NB4 (cell line): Measurements from ENCODE around the gene RAB11A.

Source experiments
- MYC ChIP-seq: IDR thresholded peaks from 2 replicates; pipeline ENCODE4 v1.6.1; 2011; ENCODE audit warnings: low read depth, low read length
- POLR2A ChIP-seq: IDR thresholded peaks from 2 replicates; pipeline ENCODE4 v1.6.1; 2011; ENCODE audit warnings: mild to moderate bottlenecking; ENCODE audit not compliant: insufficient read length; ENCODE audit errors: extremely low read depth
- TF ChIP-seq, protein P1 (sequence below): IDR thresholded peaks from one replicate; pipeline ENCODE4 v1.5.1; 2012; ENCODE audit warnings: low read depth, low read length
- TF ChIP-seq, protein P2 (sequence below): IDR thresholded peaks from 2 replicates; pipeline ENCODE4 v1.6.1; 2011; ENCODE audit warnings: low read depth, low read length

DNA sequence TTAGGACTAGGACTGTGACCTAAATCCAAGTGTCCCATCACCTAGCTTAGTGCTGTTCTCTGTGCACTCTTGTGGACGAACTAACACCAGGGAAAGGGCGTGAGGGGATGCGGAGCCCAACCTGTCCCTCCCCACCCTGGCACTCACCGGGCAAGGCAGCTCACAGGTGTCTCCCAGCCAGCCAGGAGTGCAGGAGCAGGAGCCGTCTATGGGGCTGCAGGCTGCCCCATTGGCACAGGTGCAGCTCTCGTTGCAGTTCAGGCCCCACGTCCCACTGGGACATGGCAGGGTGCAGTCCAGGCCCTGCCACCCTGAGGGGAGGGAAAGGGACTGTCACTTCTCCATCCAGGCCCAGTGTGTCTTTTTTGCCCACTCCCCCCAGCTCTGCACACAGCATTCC is 60.3 kb downstream of the RAB11A start:
- TF ChIP-seq, protein P1, sequence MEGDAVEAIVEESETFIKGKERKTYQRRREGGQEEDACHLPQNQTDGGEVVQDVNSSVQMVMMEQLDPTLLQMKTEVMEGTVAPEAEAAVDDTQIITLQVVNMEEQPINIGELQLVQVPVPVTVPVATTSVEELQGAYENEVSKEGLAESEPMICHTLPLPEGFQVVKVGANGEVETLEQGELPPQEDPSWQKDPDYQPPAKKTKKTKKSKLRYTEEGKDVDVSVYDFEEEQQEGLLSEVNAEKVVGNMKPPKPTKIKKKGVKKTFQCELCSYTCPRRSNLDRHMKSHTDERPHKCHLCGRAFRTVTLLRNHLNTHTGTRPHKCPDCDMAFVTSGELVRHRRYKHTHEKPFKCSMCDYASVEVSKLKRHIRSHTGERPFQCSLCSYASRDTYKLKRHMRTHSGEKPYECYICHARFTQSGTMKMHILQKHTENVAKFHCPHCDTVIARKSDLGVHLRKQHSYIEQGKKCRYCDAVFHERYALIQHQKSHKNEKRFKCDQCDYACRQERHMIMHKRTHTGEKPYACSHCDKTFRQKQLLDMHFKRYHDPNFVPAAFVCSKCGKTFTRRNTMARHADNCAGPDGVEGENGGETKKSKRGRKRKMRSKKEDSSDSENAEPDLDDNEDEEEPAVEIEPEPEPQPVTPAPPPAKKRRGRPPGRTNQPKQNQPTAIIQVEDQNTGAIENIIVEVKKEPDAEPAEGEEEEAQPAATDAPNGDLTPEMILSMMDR = no peak
- TF ChIP-seq MYC = no peak
- TF ChIP-seq POLR2A = no peak
- TF ChIP-seq, protein P2, sequence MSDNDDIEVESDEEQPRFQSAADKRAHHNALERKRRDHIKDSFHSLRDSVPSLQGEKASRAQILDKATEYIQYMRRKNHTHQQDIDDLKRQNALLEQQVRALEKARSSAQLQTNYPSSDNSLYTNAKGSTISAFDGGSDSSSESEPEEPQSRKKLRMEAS = no peak
